Astrocyte (in vitro differentiated cells and primary cell): ENCODE data around the gene PTPRD. TPM values are rescaled to one million over a fixed set of nuclear protein-coding genes. Genes with fewer than 3 reads are reported as not detected.

ENCODE experiments used
- DNase-seq: peaks from one replicate; pipeline ENCODE4 v3.0.0-alpha.2; 2010; ENCODE audit warnings: low read depth
- FAIRE-seq: peaks from 2 replicates; lab custom pipeline; 2011; peaks lifted over from hg19 to GRCh38; lab: Jason Lieb, UNC
- H2AFZ ChIP-seq: 2 replicates; pipeline ENCODE4 v1.6.0; 2012; ENCODE audit warnings: low read depth, low read length, inconsistent platforms
- H3K27ac ChIP-seq: 2 replicates; pipeline ENCODE4 v1.5.1; 2011; ENCODE audit warnings: low read depth, low read length, inconsistent platforms
- H3K27me3 ChIP-seq: 2 replicates; pipeline ENCODE4 v1.6.0; 2011; ENCODE audit warnings: low read length, inconsistent platforms; ENCODE audit not compliant: insufficient read depth
- H3K36me3 ChIP-seq: 2 replicates; pipeline ENCODE4 v1.5.1; 2011; ENCODE audit warnings: low read length, inconsistent platforms; ENCODE audit not compliant: insufficient read depth
- H3K4me1 ChIP-seq: 2 replicates; pipeline ENCODE4 v1.5.1; 2011; ENCODE audit warnings: low read length, inconsistent platforms; ENCODE audit not compliant: insufficient read depth
- H3K4me2 ChIP-seq: 2 replicates; pipeline ENCODE4 v1.6.0; 2012; ENCODE audit warnings: low read length, inconsistent platforms
- H3K4me3 ChIP-seq: 2 replicates; pipeline ENCODE4 v1.5.1; 2011; ENCODE audit warnings: low read depth, mild to moderate bottlenecking, low read length, inconsistent platforms; ENCODE audit not compliant: insufficient read depth
- H3K79me2 ChIP-seq: 2 replicates; pipeline ENCODE4 v1.6.0; 2012; ENCODE audit warnings: mild to moderate bottlenecking, low read length, inconsistent platforms; ENCODE audit not compliant: insufficient read depth
- H3K9ac ChIP-seq: 2 replicates; pipeline ENCODE4 v1.6.0; 2012; ENCODE audit warnings: mild to moderate bottlenecking, low read length, inconsistent platforms
- H3K9me3 ChIP-seq: 2 replicates; pipeline ENCODE4 v1.5.1; 2012; ENCODE audit warnings: low read depth, mild to moderate bottlenecking, low read length, inconsistent platforms; ENCODE audit not compliant: insufficient read depth
- H4K20me1 ChIP-seq: 2 replicates; pipeline ENCODE4 v1.6.0; 2012; ENCODE audit warnings: low read length, inconsistent platforms; ENCODE audit not compliant: insufficient read depth
- H3K27ac Mint-ChIP-seq: one replicate; pipeline ENCODE4 v1.8.0; 2021; ENCODE audit warnings: mild to moderate bottlenecking, mixed read lengths; ENCODE audit not compliant: unreplicated experiment
- H3K27me3 Mint-ChIP-seq: one replicate; pipeline ENCODE4 v1.8.0; 2021; ENCODE audit warnings: low read depth, mixed read lengths; ENCODE audit not compliant: unreplicated experiment
- H3K36me3 Mint-ChIP-seq: one replicate; pipeline ENCODE4 v1.8.0; 2021; ENCODE audit warnings: low read depth, mixed read lengths; ENCODE audit not compliant: unreplicated experiment
- H3K4me1 Mint-ChIP-seq: one replicate; pipeline ENCODE4 v1.8.0; 2021; ENCODE audit warnings: low read depth, mixed read lengths; ENCODE audit not compliant: unreplicated experiment
- H3K4me3 Mint-ChIP-seq: one replicate; pipeline ENCODE4 v1.8.0; 2021; ENCODE audit warnings: mild to moderate bottlenecking, moderate library complexity, mixed read lengths; ENCODE audit not compliant: unreplicated experiment
- H3K9me3 Mint-ChIP-seq: one replicate; pipeline ENCODE4 v1.8.0; 2021; ENCODE audit warnings: mild to moderate bottlenecking, mixed read lengths; ENCODE audit not compliant: unreplicated experiment
- CTCF ChIP-seq: IDR thresholded peaks from 2 replicates; pipeline ENCODE4 v1.5.1; 2011; ENCODE audit warnings: low read depth, mild to moderate bottlenecking, inconsistent platforms, low read length, moderate library complexity; ENCODE audit not compliant: insufficient read depth
- EZH2 ChIP-seq: IDR thresholded peaks from 2 replicates; pipeline ENCODE4 v1.6.1; 2012; ENCODE audit warnings: mild to moderate bottlenecking, low read length, inconsistent platforms; ENCODE audit not compliant: insufficient read depth
- total RNA-seq: library from RNA; stranded (reverse); gene quantifications from 2 replicates; pipeline ENCODE4 v1.2.1, GENCODE V29; 2021

The PTPRD gene
- total RNA-seq, 1 donor from 2014 or later = 88.1 TPM

GRCh38 chr9:8610256-8610655, 2002.5 kb downstream of the PTPRD start:
- no peak overlapping the region for H3K27ac Mint-ChIP-seq
- Histone ChIP-seq H3K4me1 (peaks cover 4% of the 10 kb centered on the region), H3K9me3 (no peaks in the 10 kb centered on the region), H3K4me2 (no peak overlapping the region), H2AFZ (no peak overlapping the region), H4K20me1 (no peaks in the 10 kb centered on the region), H3K9ac (no peak overlapping the region), H3K79me2 (no peaks in the 10 kb centered on the region), H3K4me3 (no peak overlapping the region), H3K27ac (no peak overlapping the region), H3K27me3 (no peaks in the 10 kb centered on the region), H3K36me3 (no peaks in the 10 kb centered on the region)
- DNase-seq (no peak), FAIRE-seq (no peak)
- no peaks in the 10 kb centered on the region for H3K27me3 Mint-ChIP-seq
- H3K36me3 Mint-ChIP-seq = no peaks in the 10 kb centered on the region
- peaks cover 3% of the 10 kb centered on the region for H3K9me3 Mint-ChIP-seq
- H3K4me1 Mint-ChIP-seq = peaks cover 15% of the 10 kb centered on the region
- no peak overlapping the region for H3K4me3 Mint-ChIP-seq
- TF ChIP-seq EZH2 = no peak
- TF ChIP-seq CTCF = no peak

GRCh38 chr9:8605096-8605495, 2007.7 kb downstream of the PTPRD start:
- FAIRE-seq (no peak), DNase-seq (no peak)
- Histone ChIP-seq H3K9ac (no peak overlapping the region), H3K27me3 (no peaks in the 10 kb centered on the region), H3K36me3 (no peaks in the 10 kb centered on the region), H3K4me1 (no peaks in the 10 kb centered on the region), H3K27ac (no peak overlapping the region), H3K9me3 (no peaks in the 10 kb centered on the region), H3K4me2 (no peak overlapping the region), H3K4me3 (no peak overlapping the region), H4K20me1 (no peaks in the 10 kb centered on the region), H2AFZ (no peak overlapping the region), H3K79me2 (no peaks in the 10 kb centered on the region)
- no peak overlapping the region for H3K4me3 Mint-ChIP-seq
- H3K36me3 Mint-ChIP-seq = no peaks in the 10 kb centered on the region
- H3K9me3 Mint-ChIP-seq = no peaks in the 10 kb centered on the region
- no peak overlapping the region for H3K27ac Mint-ChIP-seq
- H3K4me1 Mint-ChIP-seq = peaks cover 7% of the 10 kb centered on the region
- TF ChIP-seq CTCF (no peak), EZH2 (no peak)
- no peaks in the 10 kb centered on the region for H3K27me3 Mint-ChIP-seq

- peaks cover 7% of the 10 kb centered on the region for H3K4me1 Mint-ChIP-seq
- Histone ChIP-seq H3K79me2 (no peaks in the 10 kb centered on the region), H3K27ac (no peak overlapping the region), H4K20me1 (no peaks in the 10 kb centered on the region), H3K4me3 (no peak overlapping the region), H3K4me2 (no peak overlapping the region), H3K4me1 (no peaks in the 10 kb centered on the region), H3K9me3 (no peaks in the 10 kb centered on the region), H3K36me3 (no peaks in the 10 kb centered on the region), H2AFZ (no peak overlapping the region), H3K27me3 (no peaks in the 10 kb centered on the region), H3K9ac (no peak overlapping the region)
- DNase-seq (no peak), FAIRE-seq (no peak)
- H3K27ac Mint-ChIP-seq = no peak overlapping the region
- peaks cover under 1% of the 10 kb centered on the region for H3K36me3 Mint-ChIP-seq
- H3K27me3 Mint-ChIP-seq = no peaks in the 10 kb centered on the region
- H3K9me3 Mint-ChIP-seq = no peaks in the 10 kb centered on the region
- no peak overlapping the region for H3K4me3 Mint-ChIP-seq
- no peak for TF ChIP-seq EZH2
- no peak for TF ChIP-seq CTCF
Measured at GRCh38 chr9:8604201-8604600, 2008.6 kb downstream of the PTPRD start.
